Measurements from ENCODE around the gene SERPINE3.

Gene SERPINE3

DNA sequence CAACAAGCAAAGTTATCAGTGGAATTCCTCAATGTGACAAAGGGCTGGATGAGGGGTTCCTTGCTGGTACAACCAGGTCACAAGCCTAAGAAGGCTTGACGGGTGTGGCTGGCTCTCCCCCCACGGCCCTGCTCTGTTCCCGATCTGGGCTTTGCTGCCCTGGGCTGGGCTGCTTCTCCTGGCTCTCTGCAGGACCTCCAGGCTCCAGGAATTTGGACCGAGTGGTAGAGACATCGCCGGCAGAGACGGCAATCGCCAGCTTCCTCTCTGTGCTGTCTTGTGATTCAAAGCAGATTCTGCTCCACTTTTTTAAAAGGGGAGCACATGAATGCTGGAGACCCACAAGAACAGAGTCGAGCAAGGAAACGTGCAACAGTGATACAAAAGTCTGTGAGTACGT lies at the start of gene SERPINE3:
TSS of gene SERPINE3 (plus strand) at position 338 of the 400 bp plus-strand sequence. CDS start 1,401 bp downstream, outside the sequence.
- no peak for DNase-seq

DNA sequence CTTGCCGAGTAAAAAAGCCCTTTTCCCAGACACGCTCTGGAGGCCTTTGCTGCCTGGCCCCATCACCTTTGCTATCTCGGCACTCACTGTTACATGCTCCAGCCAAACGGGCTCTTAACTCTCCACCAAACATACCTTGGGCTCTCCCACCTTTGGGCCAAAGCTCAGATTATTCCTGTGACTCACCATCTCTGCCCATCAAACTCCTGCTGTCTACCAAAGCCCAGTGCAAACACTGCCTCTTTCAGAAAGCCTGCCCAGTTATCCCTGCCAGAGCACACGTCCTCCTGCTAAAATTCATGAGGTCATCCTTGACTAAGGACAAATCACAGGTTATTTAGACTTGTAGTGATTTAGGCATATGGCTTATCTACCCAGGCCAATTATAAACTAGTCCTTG lies 48.1 kb upstream of the SERPINE3 start:
- DNase-seq: no peak

DNA sequence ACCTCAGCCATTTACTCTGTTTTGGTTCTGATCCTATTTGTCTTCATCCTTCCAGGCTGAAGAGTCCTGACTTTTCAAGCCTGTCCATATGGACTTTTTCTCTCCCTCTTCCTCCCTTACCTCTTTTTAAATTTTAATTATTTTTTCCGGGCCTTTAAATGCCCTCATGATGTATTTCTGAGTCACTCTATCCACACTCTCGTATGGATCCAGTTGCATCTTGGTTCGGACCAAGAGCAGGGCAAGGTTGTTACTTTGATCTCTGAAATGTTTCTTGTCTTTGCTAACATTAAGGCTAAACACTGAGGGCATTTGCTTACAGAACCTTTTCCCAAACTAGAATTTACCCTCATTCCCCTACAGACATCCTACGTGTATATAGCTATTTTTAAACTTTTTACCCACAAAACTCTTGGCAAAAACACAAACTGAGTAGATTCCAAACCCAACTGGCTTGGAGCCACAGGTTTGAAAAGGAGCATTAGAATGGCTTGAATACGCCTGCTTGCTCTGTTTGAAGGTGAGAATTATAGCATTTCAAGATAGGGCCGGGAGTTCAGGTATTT lies 47.4 kb upstream of the SERPINE3 start:
- DNase-seq: peak; percentile 36

DNA sequence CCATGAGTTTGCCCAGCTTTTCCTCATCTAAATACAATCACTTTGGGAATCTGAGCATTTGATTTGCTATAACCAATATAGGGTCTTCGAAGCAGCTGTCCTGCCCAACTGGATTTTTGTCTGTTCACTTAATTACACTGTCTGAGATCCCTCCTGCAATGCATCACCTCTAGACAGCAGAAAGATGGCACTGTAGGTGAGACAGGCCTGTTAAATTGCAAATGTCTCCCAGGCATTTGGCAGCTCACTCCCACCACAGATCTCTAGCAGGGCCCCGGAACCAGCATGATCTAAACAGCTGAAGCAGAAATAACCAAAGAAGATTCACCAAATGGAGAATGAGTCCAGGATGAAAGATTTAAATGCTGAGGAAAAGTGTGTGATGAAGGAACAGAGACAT lies 41.9 kb upstream of the SERPINE3 start:
- no peak for DNase-seq

DNA sequence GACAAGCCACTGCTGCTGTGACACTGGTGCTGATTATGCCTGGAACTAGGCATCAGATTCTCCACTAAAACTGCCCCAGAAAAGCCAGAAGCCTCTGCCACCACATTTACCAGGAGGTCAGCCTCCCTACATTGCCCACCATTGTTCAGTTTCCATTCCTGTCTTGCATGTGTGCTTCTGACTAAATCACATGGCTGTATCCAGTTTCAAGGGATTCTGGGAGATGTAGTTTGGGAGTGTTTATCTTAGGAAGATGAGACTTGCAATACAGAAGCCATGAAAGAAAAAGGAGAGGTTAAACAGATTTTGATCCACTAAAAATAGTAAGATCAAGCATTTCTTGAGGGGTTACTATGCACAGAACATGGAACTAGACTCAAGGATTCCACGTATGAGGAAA lies 40.7 kb upstream of the SERPINE3 start:
- peak; percentile 35 for DNase-seq

DNA sequence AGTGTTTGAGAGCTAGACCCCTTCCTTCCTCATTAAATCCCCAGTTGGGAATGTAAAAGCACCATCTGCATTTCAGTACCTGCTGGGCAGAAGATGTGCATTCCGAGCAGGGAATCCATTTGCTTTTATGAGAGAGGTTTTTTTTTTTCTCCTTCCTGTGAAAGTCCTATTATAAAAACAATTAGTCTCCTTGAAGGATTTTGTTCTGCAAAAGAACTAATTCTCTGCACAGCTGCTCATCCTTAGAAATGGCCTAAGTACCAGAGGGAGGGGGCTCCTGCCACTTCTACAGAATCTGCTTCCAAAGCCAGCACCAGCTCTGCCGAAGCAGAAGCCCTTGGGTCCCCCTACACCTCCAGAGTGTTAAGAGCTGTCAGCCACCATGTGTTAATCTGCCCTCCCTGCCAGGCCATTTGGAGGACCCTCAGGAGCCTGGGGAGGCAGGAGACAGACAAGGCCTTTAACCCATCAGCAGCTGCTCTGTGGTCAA lies 36.4 kb upstream of the SERPINE3 start:
- peak; percentile 59 for DNase-seq

DNA sequence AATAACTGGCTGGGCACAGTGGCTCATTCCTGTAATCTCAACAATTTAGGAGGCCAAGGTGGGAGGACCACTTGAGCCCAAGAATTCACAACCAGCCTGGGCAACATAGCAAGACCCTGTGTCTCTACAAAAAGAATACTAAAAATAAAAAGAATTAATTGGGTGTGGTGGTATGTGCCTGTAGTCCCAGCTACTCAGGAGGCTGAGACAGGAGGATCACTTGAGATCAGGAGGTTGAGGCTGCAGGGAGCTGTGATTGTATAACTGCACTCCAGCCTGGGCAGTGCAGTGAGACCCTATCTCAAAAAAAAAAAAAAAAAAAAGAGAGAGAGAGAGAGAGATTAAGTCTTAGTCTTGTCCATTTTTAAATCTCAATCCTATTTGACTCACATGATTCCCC lies 35.6 kb upstream of the SERPINE3 start:
- DNase-seq: no peak

DNA sequence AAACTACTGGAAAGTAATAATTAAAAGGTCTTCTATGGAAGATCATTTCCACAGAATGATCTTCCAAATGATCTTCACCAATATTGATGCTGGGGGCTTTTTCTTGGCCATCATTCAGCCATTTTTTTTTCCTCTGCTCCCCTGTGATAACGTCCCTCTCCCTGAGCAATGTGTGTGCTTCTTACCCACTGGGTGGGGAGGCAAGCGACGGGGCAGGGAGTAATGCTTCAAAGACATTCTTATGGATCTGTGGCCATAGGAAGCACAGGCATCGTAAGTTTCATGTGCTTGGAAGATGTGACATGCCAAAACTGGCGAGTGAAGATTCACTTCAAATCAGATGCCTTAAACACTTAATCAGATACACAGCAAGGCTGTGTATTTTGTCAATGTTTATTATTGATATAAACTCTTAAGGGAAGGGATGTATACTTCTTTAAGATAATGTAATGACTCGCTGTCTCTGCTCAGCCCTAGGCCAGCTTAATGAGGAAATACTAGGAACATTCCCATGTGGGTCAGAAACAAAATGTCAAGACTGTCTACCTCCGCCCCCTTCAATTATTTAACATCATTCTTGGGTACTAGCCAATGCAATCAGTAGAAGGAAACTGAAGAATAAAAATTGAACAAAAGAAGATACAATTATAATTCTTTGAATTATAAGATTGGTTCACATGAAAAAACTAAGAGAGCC lies 34.1 kb upstream of the SERPINE3 start:
- no peak for DNase-seq

DNA sequence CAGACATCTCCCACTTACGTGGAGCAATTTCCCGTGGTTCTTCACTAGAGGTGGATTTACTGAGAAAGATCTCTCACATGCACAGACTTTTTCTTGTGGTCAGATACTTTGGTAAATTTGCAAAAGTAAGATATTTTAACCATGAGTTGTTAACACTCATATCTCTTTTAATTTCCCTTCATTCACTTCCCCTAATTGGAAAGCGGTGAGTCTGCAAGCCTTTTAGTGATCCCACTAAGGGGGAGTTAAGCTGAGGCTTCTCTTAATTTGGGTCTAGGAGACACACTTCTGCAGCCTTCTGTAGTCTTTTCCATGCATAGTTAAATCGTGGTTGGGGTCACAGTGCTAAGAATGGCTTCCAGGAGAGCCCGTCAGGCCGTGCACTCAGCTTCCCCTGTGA lies 30.7 kb upstream of the SERPINE3 start:
- no peak for DNase-seq

DNA sequence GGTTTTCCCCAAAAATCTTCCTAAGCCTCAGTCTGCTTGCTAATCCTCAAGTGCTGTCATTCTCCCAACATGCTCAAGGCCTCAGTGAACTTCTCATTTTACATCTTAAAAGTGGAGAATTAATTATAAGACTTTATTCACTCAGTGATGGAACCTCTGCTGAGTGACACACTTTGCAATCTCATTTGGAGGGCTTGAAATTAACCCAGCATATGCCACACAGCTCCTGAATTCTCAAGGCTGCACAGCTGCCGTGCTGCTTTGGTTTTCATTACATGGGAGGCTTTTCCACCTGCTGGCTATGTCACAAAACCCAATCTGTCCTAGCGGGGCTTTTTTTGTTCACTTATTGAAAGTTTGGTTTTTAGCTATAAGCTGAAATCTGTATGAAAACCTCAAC lies 28.3 kb upstream of the SERPINE3 start:
- DNase-seq: no peak

DNA sequence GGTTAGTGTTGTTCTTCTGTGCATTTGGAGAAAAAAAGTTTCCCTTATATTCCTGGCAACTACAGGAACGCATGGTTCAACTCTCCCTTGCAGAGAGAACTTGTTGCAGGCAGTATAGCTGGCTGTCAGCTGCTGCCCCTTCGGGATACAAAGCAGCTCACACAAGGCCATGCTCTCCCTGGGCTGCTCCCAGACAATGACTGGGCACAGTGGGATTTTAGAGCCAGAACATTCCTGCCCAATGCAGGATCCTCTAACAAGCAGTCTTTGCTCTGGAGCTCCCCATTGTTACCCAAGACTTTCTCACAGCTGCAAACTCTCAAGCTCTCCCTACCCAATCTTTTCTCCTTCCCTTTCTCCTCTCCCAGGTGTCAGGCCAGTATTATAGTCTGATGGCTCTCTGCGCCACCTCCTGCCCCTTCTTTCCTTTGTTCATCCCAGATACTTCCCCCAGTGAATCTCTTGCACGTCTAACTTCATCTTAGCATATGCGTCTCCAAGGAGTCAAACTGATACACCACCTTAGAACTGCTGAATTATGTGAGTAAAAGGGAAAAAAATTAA lies 27.5 kb upstream of the SERPINE3 start:
- DNase-seq: no peak

DNA sequence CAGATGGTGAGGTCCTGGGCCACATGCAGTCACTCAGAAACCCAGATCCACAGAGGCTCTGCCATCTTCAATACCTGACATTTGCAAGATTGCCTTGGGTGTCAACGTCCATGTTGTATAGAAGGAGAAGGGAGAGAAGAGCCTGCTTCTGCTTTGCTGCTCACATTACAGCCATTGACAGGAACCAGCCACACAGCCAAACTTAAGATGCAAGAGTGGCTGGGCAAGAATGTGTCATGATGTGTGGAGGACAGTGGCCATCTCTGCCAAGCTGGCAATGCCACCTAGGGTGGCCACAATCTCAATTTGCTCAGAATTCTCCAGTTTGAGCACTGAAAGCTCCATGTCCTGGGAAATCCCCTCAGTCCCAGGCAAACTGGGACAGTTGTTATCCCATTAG lies 25.9 kb upstream of the SERPINE3 start:
- no peak for DNase-seq

DNA sequence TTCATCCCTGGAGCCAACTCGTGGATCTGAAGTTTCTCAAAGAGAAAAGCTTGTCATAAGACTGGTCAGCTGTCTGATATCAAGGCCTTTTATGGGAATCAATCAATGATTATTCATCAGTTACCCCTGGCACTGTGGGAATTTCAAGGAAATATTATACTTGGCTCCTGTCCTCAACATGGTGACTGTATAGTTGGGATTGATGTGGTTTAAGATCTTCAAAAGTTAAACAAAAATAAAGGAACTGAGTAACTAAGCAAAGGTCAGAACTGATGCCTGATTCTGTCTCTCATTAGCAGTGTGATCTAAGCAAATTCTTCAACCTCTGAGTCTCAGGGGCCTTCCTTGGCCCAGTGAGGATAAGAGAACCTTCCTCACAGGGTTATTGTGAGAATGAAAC lies 22.2 kb upstream of the SERPINE3 start:
- DNase-seq: no peak

DNA sequence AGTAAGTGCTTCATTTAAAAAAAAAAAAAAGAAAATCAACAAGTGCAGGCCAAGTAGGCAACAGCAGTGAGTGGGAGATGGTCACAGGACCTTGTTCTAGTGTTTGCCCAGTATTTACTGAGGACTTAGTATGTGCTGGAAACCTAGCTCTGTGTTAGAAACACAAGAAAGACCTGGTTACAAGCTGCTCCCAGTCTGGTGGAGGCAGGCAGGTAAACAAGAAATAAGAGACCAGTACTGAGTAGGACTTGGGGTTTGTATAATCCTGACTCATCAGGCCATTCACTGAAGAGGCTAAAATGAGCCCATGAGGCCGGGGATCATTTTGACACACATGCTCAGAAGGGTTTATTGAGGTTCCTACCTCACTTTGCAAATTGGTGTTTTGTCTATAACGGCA lies 21.5 kb upstream of the SERPINE3 start:
- DNase-seq: no peak

DNA sequence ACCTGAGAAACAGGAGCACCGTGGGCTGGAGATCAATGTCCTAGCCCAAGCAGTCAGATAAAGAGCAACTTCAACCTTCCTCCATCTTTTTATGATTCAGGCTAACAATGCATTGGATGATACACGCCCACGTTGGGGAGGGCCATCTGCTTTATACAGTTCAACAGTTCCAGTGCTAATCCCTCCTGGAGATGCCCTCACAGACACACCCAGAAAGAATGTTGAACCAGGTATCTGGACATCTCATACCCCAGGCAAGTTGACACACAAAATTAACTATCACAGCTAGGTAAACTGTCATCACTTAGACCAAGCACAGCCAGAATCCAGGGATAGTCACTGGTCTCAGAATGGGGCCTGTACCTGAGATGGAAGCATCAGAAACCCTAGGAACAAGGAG lies 20.6 kb upstream of the SERPINE3 start:
- DNase-seq: no peak

DNA sequence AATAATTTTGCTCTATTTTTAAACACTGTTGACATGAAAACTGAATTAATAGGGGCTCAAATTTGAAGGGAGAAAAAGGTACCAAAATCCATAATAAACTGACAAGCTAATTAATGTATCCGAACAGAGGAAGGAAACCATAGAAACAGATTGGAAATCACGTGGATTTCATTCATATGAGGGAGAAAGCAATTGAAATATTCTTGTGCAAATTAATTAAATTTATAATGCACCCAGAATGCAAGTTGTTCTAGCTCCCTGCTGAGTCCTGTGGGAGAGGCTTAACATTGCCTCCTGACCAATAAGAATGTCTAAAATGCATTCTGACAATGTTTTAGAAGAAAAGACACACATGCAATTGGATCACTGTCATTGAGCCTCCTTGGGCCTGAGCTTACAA lies 17.7 kb upstream of the SERPINE3 start:
- DNase-seq: no peak

DNA sequence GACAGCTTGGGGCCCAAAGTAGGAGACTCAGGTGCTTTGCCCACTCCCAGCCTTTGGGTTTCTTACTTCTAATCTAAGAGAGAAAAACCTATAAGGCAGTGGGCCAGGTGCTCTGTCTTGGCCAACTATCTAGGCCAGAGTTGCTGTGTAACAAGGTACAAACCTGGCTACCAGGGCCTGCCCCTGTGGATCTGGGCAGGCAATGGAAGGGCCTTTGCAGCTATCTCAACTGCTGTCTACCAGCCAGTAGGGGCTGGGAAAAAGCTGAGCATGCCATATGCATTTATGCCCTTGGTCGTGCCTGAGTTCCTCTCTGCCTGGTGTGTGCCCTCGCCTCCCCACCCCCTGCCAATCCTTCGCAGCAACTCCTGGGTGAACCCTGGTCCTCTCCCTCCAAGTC lies 16.7 kb upstream of the SERPINE3 start:
- DNase-seq: no peak

DNA sequence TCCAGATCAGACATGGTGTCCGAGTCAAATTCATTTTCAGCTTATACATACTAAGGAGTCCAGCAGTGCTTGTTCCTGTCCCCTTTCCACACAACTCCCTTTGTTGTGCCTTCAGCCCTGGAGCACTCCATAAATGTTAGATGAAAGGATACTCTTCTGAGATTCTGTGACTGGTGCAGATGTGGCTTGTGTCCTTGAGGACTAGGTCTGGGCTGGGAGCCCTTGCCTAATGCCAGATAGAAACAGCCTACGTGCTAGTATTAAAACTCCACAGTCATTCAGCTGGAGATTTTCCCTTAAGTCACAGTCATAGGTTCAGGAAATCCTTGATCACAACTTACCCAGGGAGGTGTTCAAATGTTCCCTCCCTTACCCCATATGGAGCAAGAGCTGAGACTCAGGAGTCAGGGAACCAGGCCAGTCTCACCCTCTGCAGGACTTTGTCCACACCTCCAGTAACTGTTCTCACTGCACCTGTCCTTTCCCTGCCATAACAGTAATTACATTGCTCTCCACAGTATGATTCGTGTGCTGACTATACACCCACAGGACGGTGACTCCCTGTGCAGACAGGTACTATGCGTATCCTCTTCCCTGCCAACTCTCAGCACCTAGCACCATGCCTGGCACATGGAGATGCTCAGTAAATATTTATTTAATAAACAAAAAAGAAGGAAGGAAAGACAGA lies 15.5 kb upstream of the SERPINE3 start:
- no peak for DNase-seq

DNA sequence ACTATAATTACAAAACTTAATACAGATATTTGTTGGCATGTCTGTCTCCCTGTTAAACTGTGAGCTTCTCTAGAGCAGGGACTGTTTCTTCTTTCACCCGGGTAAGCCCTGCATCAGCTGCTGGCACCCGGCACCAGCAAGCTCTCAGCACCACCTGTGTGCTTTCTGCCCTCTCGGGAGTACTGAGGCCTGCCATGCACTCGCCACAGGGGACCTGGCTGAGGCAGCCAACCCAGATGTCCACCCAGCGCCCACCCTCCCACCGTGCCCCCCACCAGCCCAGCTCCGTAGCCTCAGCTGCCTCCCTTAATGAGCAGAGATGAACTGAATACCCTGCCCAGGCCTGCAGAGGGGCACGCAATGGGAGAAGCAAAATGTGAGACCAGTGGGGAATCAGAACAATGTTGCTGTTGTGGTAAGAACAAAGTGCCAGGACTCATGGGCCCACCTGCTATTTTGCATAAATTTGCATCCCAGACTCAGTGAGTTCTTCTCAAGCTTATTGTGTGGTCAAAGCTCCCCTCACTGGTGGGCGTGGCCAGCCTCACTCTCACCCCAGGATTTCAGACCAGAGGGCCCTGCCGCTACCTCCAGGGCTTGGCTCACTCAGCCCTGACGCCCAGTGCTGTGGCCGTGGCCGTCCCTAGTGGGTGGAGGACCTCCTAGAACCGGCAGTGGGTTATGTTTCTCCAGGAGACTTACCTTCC lies 14.6 kb upstream of the SERPINE3 start:
- no peak for DNase-seq

DNA sequence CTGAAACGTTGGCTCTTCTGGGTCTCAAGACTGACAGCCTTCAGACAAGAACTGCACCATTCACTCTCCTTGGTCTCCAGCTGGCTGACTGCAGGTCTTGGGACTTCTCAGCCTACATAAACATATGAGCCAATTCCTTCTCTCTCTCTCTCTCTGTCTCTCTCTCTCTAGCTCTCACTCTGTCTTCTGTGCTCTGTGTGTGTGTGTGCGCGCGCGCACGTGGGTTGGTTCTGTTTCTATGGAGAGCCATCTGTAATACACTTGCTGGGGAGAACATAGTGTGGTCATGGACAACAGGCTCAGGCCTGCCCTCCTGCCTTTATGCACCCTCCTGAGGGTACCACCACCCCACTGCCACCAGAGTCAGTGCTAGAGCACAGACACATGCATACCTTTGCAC lies 13.7 kb upstream of the SERPINE3 start:
- DNase-seq: no peak

DNA sequence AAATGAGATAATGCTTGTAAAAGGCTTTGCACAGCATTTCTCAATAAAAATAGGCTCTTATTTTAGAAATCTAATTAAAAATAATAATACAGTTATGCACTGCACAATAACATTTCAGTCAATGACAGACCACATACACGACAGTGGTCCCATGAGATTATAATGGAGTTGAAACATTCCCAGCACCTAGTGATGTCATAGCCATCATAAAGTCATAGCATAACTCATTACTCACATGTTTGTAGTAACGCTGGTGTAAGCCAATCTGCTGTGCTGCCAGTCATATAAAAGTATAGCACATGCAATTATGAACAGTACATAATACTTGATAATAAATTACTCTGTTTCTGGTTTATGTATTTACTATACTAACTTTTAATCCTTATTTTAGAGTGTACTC lies 12.7 kb upstream of the SERPINE3 start:
- no peak for DNase-seq

DNA sequence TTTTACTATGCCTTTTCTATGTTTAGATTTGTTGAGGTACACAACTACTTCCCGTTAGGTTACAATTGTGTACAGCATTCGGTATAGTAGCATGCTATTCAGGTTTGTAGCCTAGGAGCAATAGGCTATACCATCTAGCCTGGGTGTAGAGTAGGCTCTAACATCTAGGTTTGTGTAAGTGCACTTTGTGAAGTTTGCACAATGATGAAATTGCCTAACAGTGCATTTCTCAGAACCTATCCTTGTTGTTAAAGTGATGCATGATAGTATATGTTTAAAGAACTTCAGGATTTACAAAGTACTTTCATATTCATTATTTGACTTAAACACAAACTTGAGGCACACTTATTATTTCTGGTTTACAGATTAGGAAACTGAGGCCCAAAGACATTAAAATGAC lies 11.5 kb upstream of the SERPINE3 start:
- DNase-seq: no peak

DNA sequence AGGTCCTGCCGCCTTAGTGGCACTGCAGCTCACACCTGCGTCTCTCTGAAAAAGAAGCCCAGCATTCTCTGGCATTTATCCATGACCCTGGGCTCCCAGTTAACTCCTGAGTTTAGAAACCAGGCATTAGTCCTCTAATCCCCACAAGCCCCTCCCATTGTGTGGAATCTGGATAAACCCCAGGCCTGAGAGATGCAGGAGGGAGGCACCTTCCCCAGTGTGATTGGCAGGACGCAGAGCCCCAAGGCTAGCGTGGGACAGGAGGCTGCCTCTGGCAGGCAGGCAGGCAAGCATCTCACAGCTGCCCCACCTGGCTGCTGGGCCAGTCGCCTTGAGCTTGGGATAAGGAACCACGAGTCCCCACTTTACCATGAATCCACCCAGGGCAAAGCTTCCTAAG lies 11.0 kb upstream of the SERPINE3 start:
- peak; percentile 28 for DNase-seq
